Left forelimb (tissue), 1 donor: ENCODE results near the gene JPH3.

Experiments used
- DNase-seq: peaks from one replicate; pipeline ENCODE4 v3.0.0-alpha.2; 2018; ENCODE audit warnings: low spot score

JPH3 gene

DNA sequence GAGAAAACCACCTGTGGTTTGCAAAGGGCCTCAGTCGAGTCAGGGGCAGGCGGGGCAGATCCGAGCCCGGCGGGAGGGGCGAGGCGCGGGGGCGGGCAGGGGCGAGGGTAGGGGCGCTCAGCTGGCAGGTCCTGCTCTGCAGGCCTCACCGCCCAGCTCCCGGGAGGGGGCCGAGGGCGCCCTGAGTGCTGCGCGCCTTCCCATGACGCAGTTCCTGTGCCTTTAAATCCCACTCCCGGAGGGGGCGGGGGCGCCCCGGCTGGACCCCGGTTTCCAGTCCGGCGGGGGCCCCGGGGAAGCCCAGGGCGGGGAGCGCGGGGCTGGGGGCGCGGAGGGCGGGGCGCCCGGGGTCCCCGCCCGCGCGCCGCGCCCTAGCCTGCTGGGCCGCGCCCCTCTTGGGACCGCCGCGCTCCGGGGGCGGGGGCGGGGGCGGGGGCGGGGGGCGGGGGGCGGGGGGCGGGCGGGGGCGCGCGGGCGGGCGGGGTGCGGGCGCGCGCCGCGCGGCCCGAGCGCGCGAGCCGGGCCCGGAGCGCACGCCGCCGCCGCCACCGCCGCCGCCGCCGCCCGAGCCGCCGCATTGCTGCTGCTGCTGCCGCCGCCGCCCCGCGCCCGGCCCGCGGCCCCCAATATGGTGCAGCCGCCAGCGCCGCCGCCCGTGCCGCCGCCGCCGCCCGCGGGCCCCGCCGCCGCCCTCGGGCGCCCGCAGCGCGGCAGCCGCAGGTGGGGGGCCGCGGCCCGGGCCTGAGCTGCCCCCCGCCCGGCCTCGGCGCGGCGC is at the start of gene JPH3:
Gene JPH3, plus strand, starts transcription at position 508 of the 775 bp plus-strand sequence. CDS start 639 bp downstream, outside the sequence.
- no peak for DNase-seq

DNA sequence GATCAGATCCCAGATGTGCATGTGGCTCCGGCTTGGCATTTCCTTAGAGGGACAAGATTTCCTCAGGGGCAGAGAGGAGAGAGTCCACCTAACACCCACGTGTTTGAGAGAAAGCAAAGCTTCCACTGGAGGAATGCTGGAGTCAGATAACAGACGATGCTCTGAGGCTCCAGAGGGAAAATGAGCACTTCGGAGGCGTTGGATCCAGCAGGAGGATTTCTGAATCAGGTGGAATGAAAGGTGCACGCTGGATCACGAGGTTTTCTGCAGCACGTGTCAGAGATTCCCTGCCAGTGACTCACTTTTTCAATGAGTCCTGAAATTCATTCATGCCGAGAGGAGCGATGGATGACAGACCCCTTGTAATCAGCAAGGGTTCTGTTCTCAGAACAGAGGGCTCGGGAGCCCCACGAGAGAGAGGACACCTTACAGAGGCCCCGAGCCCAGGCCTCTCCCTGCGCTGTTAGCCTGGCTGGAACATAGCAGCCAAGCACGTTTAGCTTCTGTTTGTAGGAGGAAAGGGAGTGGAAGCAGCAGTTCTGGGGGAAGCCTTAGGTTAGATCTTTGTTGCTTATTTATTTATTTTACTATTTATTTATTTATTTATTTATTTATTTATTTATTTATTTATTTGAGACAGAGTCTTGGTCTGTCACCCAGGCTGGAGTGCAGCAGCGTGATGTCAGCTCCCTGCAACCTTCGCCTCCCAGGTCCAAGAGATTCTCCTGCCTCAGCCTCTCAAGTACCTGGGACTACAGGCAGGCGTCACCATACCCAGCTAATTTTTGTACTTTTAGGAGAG is 49.3 kb upstream of the JPH3 start:
- no peak for DNase-seq

DNA sequence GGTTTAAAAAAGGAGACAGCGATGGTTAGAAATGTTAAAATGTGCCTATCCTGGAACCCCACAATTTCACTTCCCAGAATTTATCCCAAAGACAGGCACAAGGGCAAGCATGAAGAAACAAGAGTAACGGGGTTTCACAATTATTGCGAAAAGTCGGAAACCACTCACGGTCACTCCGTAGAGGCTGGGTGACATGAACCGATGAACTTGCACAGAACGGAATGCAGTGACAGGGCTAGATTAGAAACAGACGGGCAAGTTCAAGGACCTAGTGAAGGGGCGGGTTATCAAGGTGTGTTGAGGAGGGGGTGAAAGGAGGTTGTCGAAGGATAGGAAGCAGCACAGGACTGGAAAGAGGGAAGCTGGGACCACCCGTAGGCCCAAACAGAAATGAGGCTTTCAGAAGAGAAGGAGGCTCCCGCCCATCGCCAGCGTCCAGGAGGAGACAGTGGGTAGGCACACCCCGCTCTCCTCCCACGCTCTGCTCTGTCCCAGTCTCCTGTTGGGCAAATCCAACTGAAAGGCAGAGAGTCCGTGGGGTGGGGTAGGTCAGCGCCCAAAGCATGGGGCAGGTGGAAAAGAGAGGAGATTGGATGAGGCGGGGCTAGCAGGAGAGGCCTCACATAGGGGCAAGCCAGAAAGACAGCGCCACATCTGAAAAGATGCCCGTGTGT is 47.4 kb upstream of the JPH3 start:
- no peak for DNase-seq

DNA sequence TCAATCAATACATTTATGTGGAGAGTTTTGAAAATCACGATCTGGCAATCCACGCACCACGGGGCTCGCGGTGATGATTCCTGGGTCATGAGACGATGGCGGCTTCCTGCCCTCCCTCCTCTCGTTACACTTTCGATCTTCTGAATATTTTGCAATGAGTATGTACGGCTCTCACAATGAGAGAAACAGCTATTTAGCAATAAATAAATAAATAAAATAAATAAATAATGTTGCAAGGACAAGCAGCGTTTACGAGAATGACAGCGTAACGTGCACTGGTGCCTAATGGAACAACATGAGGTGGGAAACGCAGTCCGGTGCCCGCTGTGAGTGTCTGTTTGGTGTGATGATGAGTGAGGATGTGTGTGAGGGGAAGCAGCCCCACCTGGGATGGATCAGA is 46.7 kb upstream of the JPH3 start:
- DNase-seq = no peak

DNA sequence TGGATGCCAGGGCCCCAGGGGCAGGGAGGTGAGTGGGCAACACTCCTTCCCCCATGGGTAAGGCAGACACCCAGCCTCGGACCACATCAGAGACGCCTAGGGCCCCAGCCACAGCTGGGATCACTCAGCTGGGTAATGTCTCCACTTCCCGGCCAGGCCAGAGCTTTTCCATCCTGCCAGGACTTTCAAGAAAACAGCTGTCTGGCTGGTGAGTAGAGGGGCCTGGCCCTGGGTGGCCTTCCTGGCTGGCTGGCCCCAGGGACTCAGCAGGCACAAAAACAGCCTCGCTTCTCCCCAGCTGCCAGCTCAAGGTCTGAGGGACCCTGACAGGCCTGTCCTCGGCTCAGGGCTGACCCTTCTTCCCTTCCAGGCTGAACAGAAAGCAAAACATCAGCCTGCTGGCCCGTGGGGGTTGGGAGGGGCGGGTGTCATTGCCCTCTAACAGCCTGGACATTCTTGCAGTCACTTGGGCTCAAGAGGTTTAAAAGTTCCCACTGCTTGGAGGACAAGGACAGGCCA is 45.3 kb upstream of the JPH3 start:
- no peak for DNase-seq

DNA sequence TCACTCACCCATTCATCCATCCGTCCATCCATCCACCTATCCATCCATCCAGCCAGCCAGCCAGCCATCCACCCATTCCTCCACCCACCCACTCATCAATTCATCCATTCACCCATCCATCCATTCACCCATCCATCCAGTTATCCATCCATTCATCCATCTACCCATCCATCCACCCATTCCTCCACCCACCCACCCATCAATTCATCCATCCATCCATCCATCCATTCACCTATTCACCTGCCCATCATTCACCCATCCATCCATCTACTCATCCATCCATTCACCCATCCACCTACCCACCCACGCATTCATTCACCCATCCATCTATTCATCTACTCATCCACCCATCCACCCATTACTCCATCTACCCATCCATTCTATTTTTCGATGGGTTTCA is 43.6 kb upstream of the JPH3 start:
- no peak for DNase-seq

DNA sequence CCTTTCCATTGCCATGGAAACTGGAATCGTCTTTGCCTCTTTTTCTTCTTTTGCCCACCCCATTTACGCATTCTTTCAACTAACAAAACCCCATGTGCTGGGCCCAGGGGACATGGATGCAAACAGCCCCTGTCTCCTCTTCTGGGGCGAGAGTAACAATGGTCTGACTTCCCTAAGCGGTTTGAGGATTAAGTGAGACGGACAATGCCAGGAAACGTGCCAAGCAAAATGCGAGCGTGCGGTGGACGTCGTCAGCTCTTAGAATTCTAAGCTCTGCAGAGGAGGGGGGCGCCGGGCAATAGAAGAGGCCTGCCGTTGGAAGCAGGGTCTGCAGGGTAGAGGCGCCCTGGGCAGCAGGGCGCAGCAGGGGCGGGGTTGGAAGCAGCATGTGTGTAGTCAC is 42.4 kb upstream of the JPH3 start:
- DNase-seq = no peak

DNA sequence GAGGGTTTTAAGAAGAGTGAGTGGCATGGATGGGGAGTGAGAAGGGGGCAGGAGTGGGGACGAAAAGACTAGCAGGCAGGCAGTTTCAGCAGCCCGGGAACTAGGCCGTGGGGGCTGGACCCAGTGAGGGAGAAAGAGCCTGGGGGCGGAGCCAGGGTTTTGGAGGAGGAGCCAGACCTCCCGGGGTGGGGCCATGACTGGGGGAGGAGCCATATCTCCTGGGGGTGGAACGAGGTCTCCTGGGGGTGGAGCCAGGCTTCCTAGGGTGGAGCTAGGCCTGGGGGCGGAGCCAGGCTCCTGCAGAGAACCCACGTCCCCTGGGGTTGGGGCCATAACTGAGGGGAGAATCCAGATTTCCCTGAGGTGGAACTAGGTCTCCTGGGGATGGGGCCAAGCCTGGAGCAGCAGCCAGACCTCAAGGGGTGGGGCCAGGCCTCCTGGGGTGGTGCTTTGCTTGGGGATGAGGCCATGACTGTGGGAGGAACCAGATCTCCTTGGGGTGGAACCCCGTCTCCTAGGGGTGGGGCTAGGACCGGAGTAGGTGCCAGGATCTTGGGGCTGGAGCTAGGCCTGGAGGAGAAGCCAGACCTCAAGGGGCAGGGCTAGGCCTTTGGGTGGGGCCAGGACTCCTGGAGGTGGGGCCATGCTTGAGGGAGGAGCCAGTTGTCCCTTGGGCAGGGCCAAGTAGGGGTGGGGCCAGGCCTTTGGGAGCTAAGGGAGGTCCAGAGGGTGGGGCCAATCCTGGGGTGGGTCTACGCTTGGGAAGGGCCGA is 41.7 kb upstream of the JPH3 start:
- DNase-seq = no peak

DNA sequence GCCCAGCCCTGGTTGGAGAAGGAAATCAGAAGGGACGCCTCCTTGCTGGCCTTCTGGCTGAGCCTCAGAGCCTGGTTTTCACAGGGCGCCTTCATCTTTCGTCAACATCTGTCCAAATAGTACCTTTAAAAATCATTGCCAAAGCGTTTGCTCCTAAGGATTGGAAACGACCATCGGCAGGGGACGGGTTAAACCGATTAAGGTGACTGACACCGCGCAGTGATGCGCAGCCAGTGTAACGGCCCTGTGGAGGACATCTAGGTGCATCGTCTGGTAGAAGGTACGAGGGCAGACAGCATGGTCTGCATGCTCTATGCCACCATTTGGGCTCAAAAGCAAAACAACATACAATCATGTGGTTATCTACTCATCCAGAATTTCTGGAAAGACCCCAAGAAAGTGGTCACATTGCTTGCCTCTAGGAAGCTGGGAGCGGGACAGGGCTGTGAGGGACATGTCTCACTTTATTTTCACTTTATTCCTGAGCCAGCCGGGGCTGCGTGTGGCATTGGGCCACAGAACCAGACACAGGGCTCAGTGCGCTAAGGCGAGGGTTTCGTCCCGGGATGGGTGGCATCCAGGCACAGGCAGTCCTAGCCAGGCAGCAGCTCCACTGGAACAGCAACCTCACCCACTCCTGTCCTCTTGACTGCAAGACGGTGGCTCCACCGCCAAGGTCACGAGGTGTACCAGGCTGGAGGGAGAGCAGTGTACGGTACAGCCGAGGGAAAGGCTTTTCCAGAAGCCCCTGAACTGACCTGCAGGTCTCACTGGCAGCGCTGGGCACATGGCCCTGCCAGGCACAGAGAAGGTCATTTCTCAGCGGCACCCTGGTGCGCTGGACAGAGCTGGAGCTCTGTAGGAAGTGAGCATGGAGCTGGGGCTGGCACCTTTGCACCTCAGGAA is 40.9 kb upstream of the JPH3 start:
- DNase-seq = no peak

DNA sequence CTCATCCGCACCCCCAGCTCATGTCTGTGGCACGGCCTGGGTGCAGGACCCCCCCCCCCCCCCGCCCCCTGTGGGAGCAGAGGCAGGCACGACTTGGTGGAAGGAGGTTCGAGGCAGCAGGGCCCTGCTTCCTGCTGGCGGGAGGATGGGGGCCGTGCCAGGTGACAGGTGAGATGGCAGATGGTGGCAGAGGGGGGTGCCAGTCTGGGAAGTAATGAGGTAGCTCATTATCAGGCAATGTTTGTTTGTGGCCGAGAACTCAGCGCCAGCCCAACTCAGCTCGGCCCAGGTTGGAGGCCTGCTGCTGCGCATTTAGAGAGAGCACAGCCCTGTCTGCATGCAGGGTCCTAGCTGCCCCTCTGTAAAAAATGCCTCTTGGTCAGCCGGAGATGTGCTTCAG is 40.1 kb upstream of the JPH3 start:
- no peak for DNase-seq

DNA sequence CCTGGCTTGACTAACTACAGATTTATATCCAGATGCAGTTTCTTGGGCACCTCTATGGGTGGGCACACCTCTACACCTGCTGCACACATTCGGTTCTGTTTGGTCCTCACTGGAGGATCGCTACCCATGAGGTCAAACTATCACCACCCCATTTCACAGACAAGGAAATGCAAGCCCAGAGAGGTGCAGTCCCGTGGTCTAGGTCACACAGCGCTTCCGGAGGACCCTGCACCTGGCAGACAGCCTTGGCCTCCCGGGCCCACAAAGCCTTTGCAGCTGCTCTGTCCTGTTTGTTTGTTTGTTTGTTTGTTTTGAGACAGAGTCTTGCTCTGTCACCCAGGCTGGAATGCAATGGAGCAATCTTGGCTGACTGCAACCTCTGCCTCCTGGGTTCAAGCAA is 39.3 kb upstream of the JPH3 start:
- no peak for DNase-seq

DNA sequence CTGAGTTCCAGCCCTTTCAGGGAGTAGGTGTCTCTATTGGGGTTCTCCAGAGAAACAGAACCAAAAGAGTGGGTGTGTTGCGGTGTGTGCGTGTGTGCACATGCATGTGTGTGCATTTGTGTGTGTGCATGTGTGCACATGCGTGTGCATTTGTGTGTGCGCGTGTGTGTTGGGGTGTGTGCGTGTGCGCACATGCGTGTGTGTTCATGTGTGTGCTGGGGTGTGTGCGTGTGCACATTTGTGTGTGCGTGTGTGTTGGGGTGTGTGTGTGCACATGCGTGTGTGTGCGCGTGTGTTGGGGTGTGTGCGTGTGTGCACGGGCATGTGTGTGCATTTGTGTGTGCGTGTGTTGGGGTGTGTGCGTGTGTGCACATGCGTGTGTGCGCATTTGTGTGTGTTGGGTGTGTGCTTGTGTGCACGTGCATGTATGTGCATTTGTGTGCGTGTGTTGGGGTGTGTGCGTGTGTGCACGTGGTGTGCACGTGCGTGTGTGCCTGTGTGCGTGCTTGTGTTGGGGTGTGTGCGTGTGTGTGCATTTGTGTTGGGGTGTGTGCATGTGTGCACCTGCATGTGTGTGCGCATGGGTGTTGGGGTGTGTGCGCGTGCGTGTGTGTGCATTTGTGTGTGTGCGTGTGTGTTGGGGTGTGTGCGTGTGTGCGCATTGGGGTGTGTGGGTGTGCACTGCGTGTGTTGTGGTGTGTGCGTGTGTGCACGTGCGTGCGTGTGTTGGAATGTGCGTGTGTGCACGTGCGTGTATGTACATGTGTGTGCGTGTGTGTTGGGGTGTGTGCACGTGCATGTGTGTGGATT is 38.4 kb upstream of the JPH3 start:
- DNase-seq = no peak

DNA sequence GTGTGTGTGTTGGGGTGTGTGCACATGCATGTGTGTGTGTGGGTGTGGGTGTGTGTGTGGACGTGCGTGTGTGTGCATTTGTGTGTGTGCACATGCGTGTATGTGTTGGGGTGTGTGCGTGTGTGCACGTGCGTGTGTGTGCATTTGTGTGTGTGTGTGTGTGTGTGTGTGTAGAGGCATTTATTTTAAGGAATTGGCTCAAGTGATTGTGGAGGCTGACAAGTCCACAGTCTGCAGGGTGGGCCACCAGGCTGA is 37.9 kb upstream of the JPH3 start:
- DNase-seq = no peak

DNA sequence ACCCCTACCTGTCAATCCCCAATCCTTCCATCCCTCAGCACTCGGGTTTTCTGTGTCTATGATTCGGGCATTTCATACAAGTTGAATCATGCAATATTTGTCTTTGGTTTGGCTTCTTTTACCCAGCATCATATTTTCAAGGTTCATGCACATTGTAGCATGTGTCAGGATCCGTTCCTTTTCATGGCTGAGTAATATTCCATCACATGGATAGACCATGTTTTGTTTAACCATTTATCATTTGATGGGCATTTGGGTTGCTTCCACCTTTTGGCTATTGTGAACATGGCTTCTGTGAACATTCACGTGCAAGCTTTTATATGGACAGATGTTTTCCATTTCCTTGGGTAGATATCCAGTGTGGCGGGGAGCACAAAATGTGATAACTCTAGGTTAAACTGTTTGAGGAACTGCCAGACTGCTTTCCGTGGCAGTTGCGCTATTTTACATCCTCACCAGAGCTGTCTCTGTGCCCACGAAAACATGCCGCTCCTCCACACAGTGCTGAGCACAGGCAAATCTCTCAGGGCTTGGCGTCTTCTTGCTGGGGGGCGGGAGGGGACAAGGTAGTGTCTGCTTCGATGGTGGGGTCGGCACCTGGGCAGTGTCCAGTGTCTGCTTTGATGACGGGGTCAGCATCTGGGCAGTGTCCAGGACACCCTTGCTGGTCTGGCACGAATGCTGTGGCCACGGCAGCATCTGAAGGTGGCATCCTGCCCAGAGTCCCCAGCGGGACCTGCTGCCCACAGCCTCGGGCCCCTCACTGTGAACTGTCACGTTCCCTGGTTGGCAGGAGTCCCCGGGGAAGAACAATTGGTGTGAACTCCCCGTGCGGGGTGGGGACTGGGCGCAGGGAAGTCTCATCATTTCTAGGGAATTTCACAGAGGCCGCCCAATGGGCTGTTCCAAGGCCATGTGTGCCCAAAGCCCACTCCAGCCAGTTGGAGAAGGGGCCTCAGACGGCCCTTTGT is 32.4 kb upstream of the JPH3 start:
- no peak for DNase-seq

DNA sequence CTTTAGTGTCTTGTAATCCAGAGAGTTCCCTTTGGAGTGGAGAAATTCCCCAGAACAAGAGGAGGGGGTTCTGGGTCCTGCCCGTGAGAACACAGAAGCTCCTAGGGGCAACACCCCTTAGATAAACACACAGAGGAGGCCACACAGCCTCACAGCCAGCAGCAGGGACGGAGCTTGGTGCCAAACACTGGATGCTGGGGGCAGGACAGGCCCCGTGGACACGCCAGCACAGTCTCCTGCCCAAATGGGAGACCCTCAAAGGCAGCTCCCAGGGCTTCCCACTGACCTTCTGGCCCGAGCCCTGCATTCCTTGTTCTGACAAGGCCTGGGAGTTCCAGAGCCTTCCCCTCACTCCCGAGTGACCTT is 31.8 kb upstream of the JPH3 start:
- DNase-seq = no peak

DNA sequence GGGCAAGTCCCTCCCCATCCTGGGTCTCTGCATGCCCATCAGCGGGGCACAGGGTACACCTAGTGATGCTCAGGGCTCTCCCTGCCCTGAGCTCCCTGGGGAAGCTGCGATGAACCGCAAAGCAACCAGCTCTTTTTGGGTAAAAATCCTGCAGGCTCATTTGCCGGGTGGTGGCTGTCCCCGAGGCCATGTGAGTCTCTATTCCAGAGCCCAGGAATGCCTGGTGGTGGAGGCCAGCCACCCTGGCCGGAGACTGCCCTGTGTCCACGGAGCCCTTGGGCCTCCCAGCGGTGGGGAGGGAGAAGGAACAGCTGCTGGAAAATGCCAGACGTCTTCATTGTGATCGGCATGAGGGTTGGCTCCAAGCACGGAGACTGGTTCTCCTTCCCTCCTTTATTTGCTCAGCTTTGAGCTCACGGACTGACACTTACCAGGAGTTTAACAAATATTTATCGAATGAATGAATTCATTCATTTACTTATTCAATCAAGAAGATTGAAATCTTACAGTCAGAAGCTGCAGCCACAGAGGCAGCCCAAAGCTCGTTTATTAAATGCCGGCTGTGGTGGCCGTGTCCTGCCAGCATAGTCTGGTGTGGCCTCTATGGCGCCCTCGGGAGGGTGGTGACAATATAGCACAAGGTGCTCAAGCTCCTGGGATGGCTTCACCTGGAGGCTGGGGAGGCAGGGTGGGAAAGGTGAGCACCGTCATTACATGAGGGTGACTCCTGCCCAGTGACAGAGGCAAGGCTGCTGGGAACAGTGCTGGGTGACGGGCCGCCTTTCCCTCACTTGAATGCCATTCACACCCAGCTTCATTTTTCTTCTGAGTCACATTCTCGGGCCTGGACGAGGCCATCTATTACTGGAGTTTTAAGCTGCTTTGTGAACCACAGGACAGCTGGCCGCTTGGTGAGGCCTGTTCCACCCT is 31.1 kb upstream of the JPH3 start:
- no peak for DNase-seq

DNA sequence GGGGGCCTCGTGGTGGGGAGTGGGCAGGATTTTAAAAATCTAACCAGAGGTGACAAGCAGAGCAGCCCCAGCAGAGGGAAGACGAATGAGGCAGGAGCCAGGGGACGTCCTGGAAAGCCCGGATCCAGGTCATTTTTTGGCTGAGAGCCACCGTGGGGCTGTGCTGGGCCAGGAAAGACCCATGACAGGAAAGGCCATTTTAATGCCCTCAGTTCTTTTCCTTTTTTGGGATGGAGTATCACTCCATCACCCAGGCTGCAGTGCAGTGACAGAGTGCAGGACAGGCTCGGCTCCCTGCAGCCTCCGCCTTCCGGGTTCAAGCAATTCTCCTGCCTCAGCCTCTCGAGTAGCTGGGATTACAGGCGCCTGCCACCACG is 30.5 kb upstream of the JPH3 start:
- DNase-seq = no peak

DNA sequence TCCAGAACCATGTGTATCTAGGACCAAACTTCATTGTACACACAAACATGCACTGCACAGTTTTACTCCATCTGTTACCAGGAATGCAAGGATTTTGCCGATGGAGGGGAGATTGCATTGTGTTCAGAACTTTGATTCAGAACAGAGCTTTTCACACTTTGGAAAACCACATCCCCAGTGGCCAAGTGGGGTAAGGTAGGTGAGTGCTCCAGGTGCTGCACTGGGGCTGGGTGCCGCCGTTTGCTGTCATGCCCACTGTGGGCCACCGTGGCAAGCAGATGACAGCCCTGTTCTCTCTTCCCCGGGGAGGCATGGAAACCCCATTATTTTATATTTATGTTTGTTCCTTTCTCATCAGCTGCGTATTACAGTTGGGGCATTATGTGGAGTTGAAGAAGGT is 29.3 kb upstream of the JPH3 start:
- no peak for DNase-seq
